Testis (tissue), 2 donors: ENCODE measurements around the gene CA10.

Source experiments
- CTCF ChIP-seq, 3 experiments: fragments of 450-650 bp in 2 of 3; fragments of 200-600 bp in 1 of 3; sonication (generic) in 1 of 3; IDR thresholded peaks; one replicate each; pipeline ENCODE4 v1.5.1; 2016 to 2019; ENCODE audit warnings: antibody characterized with exemption in 3 of 3, mild to moderate bottlenecking in 2 of 3, moderate library complexity in 1 of 3
- POLR2A ChIP-seq: fragments of 450-650 bp; IDR thresholded peaks from one replicate; pipeline ENCODE4 v1.6.1; 2017; ENCODE audit warnings: antibody characterized with exemption, mild to moderate bottlenecking, moderate library complexity

GRCh38 chr17:51674579-51675255 is 483.8 kb downstream of the CA10 start:
- no peak for TF ChIP-seq POLR2A
- TF ChIP-seq CTCF (IDR thresholded peaks at IDR 0.05), result no peak
